GM21825 (cell line): ENCODE measurements around the gene GSKIP.

Source experiments
- ATAC-seq: cut with Tn5 transposase; IDR thresholded peaks from one replicate; pipeline ENCODE4 v1.9.1; 2021; ENCODE audit warnings: mild to moderate bottlenecking, moderate library complexity; ENCODE audit not compliant: unreplicated experiment

The GSKIP gene

DNA sequence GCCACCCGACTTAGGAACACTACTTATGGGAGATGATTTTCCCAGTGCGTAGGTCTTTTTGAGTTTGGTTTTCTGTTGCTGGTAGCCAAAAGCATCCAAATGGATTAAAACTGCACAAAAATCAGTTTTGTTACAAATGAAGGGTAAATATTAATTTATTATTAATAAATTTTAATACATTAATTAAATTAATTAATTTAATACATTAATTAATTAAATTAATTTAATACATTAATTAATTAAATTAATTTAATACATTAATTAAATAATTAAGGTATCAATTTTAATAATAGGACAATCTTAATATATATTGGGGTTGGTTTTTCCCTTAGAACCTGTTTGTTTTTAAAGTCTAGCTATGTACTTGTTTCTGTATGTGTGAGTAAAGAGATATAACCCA, 52.2 kb downstream of the GSKIP start:
- no peak for ATAC-seq

DNA sequence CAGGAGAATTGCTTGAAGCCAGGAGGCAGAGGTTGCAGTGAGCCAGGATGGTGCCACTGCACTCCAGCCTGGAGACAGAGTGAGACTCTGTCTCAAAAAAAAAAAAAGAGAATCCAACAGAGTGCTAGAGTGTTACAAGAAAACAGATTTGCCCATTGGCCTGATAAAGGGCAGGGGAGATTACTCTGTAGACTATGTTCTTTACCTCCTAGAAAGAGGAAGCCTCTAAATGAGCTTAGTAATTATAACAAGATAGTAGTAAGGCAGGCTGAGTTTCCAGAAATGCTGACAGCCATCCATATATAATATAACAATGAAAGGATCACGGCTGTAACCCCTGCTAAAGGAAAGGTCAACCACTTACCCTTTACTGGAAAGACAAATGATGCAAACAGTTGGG, 53.0 kb downstream of the GSKIP start:
- no peak for ATAC-seq

DNA sequence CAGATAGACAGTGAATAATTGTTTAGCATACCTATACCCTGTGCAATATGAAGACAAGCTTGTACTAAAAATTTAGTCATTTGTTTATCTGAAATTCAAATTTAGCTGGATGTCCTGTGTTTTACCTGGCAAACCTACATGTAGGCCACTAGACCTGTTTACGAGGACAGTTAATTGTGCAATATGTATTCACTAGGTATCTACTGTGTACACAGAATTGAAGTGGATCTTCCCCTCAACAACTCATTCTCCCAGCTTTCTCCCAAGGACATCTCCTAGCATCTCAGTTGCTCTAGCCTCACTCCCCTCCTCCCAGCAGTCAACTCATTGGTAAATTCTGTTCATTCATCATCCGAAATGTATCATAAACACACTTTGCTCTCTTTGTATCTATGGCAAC, 53.9 kb downstream of the GSKIP start:
- no peak for ATAC-seq

DNA sequence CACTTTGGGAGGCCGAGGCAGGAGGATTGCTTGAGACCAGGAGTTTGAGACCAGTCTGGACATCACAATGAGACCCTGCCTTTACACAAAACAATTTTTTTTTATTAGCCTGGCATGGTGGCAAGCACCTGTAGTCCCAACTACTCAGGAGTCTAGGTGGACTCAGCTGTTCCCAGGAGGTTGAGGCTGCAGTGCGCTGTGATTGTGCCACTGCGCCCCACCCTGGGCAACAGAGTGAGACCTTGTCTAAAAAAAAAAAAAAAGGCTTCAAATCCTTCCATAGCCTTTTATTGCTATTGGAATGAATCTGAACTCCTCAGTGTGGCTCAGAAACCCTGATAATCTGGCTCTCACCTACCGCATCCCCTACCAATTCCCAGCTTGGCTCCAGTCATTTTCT, 54.7 kb downstream of the GSKIP start:
- no peak for ATAC-seq

DNA sequence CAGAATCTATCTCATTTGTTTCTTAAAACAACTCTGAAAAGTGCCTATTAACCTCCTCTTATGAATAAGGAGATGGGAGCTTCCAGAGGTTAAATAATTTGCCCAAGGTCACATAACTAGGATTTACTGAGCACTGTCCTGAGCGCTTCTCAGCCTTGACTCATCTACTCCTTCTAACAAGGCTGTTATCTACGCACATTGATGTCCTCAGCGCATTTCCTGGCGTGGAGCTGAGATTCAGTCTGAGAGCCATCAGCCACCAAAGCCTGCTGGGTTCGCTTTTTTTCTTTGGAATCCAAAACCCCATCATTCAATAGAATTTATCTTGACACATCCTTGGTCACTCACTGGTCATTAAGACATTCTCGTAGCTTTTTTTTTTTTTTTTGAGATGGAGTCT, 57.9 kb downstream of the GSKIP start:
- ATAC-seq: no peak

DNA sequence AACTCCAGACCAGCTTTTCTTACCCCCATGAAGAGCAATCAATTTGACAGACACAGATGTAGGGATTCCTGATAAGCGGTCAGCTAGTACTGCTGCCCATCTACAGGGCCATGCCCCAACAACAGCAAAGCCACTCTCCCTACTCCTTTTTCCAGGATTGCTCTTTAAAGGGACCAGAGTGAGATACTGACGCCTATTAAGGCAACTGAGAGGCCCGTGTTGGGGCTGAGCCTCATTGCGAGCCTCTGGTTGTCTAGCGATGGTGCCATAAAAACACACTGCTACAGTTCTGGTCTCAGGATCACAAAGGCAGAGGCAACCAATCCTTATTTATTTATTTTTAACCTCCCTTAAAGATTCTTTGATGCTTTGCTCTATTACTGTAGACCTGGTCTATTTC, 59.7 kb downstream of the GSKIP start:
- no peak for ATAC-seq

DNA sequence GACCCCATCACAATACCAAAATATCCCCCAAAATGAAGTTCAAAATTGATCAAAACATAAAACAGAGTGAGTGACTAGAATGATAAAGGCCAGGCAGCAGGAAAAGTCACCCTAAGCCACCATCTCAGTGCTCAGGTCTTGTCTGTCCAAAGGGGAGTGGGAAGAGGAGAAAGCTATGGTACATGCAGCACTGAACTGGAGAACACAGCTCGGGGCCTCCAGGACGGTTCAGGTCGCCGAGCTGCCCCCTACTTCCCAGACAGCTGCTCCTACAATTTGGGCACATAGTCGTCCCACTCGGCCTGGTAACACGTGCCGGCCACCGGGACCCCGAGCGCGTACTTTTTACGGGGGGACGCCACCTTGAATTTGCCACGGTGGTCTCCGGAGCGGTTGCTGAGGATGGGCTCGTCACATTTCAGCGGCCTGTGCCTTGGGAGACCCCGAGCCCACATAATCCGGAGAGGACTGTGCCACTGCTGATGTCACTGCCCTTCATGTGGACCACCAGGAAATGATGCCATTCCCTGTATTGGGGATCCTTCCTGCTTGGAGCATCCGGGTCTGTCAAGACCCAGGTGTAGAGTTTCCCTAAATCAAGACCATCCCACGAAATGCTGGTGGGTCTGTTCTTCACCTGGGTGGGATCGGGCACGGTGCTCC, 60.3 kb downstream of the GSKIP start:
- ATAC-seq: no peak

DNA sequence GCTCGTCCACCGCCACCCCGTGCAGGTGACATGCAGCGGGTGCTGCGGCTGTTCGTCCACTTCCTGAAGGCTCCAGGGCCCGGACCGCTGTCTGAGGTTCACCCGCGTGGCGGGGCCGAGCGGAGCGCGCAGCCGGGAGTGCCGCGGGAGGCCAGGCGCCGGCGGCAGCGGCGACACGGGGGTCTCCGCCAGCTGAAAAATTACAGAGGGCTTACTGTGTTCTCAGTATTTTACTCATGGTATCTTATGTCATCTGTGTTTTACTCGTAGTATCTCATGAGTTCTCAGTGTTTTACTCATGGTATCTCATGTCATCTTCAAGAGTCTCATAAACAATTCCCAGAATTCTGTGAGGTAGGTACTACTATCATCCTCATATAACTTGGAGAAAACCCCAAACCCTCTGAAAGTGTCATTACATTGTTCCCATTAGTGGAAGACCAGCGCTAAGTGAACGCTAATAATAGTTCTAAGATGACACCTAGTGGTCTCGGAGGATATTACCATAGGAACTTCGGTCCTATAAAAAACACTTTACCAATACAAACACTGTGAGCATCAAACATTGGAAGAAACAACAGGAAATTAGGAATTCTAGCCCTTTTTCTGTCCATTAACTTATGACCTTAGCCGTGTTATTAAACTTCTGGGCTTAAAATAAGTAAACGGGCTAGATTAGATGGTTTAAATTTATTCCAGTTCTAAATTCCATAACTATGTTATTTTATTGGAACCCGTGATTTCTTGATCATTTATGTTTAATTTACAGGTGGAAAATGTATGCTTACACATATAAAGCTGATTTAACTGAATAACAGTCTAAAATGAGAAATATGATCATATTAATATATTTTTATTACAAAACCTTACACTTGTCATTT, 61.0 kb downstream of the GSKIP start:
- peak; percentile 77 for ATAC-seq

DNA sequence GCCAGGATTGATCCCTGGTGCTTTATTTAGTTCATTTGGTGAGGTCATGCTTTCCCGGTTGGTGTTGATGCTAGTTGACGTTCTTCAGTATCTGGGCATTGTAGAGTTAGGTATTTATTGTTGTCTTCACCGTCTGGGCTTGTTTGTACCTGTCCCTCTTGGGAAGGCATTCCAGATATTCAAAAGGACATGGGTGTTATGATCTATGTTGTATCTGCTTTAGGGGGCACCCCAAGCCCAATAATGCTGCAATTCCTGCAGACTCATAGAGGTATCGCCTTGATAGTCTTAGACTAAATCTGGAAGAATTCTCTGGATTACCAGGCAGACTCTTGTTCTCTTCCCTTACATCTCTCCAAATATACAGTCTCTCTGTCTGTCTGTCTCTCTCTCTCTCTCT, 70.7 kb downstream of the GSKIP start:
- ATAC-seq: no peak
